DND-41 (cell line): ENCODE measurements around the gene LOC101059915.
A peak's percentile ranks its signal among the peaks of the same experiment; 100 is the strongest.

ENCODE experiments used
- ATAC-seq: fragments of 200-7000 bp; cut with Tn5 transposase; 3 replicates; pipeline ENCODE4 v1.9.1; 2021; ENCODE audit warnings: low read depth; ENCODE audit not compliant: insufficient read depth
- DNase-seq: peaks from one replicate; pipeline ENCODE4 v3.0.0-alpha.2; 2020
- H2AFZ ChIP-seq: 2 replicates; pipeline ENCODE4 v1.6.0; 2012; ENCODE audit warnings: low read depth, low read length
- H3K27ac ChIP-seq: 2 replicates; pipeline ENCODE4 v1.5.1; 2012; ENCODE audit warnings: low read length, inconsistent platforms
- H3K27me3 ChIP-seq: fragments of 200-600 bp; sonication (generic); 2 replicates; pipeline ENCODE4 v1.6.0; 2012; ENCODE audit warnings: low read length, mild to moderate bottlenecking, inconsistent platforms; ENCODE audit not compliant: insufficient read depth, poor library complexity
- H3K36me3 ChIP-seq: 2 replicates; pipeline ENCODE4 v1.5.1; 2012; ENCODE audit warnings: low read length, inconsistent platforms; ENCODE audit not compliant: insufficient read depth
- H3K4me1 ChIP-seq: 2 replicates; pipeline ENCODE4 v1.5.1; 2012; ENCODE audit warnings: mild to moderate bottlenecking, low read length; ENCODE audit not compliant: insufficient read depth
- H3K4me2 ChIP-seq: 2 replicates; pipeline ENCODE4 v1.6.0; 2012; ENCODE audit warnings: mild to moderate bottlenecking, moderate library complexity, low read length, inconsistent platforms; ENCODE audit not compliant: insufficient read depth
- H3K4me3 ChIP-seq, 2 experiments: fragments of 200-600 bp in 1 of 2; shearing (Covaris generic) in 1 of 2; 2 replicates each; pipeline ENCODE4 v1.5.1; 2012 to 2016; ENCODE audit warnings: inconsistent platforms in 2 of 2, low read length in 2 of 2, mild to moderate bottlenecking in 2 of 2, low read depth in 1 of 2, moderate library complexity in 1 of 2
- H3K79me2 ChIP-seq: 2 replicates; pipeline ENCODE4 v1.6.0; 2012; ENCODE audit warnings: low read length, inconsistent platforms; ENCODE audit not compliant: insufficient read depth
- H3K9ac ChIP-seq: 2 replicates; pipeline ENCODE4 v1.6.0; 2012; ENCODE audit warnings: low read depth, mild to moderate bottlenecking, inconsistent platforms, low read length, moderate library complexity
- H3K9me3 ChIP-seq: 2 replicates; pipeline ENCODE4 v1.5.1; 2012; ENCODE audit warnings: low read length, moderate library complexity, mild to moderate bottlenecking, inconsistent platforms; ENCODE audit not compliant: insufficient read depth, severe bottlenecking
- H4K20me1 ChIP-seq: 2 replicates; pipeline ENCODE4 v1.6.0; 2012; ENCODE audit warnings: low read length; ENCODE audit not compliant: insufficient read depth
- CTCF ChIP-seq: IDR thresholded peaks from 2 replicates; pipeline ENCODE4 v1.5.1; 2012; ENCODE audit warnings: borderline replicate concordance, low read length, moderate library complexity, mild to moderate bottlenecking; ENCODE audit not compliant: poor library complexity, severe bottlenecking; ENCODE audit errors: extremely low read depth
- EZH2 ChIP-seq: IDR thresholded peaks from 3 replicates; pipeline ENCODE4 v1.6.1; 2012; ENCODE audit warnings: borderline replicate concordance, low read depth, mild to moderate bottlenecking, moderate library complexity, low read length, inconsistent platforms; ENCODE audit not compliant: severe bottlenecking

LOC101059915 gene

GRCh38 chrX:71650333-71650969 lies 16.9 kb upstream of the LOC101059915 start:
- Histone ChIP-seq H3K79me2 (no peaks in the 10 kb centered on the region), H4K20me1 (no peaks in the 10 kb centered on the region), H3K36me3 (no peaks in the 10 kb centered on the region), H3K4me3 (no peak overlapping the region), H3K4me1 (no peaks in the 10 kb centered on the region), H3K9ac (no peak overlapping the region), H3K9me3 (no peaks in the 10 kb centered on the region), H3K27me3 (no peaks in the 10 kb centered on the region), H3K27ac (no peak overlapping the region), H2AFZ (no peak overlapping the region), H3K4me2 (no peak overlapping the region)
- no peak for TF ChIP-seq EZH2
- TF ChIP-seq CTCF = no peak
- no peak; the same call in 2 of the 3 replicates for ATAC-seq
- no peak for DNase-seq

- Histone ChIP-seq H2AFZ (no peak overlapping the region; the same call in 1 of the 2 replicates), H3K9ac (no peak overlapping the region), H3K9me3 (no peaks in the 10 kb centered on the region), H3K79me2 (no peaks in the 10 kb centered on the region), H3K27me3 (no peaks in the 10 kb centered on the region), H3K4me3 (no peak overlapping the region), H3K4me2 (no peak overlapping the region), H3K27ac (no peak overlapping the region), H4K20me1 (no peaks in the 10 kb centered on the region), H3K4me1 (no peaks in the 10 kb centered on the region), H3K36me3 (no peaks in the 10 kb centered on the region)
- DNase-seq (peak; percentile 64), ATAC-seq (peak; percentile 74; the same call in 2 of the 3 replicates)
- TF ChIP-seq CTCF (peak; percentile 74), EZH2 (no peak)
Measured at GRCh38 chrX:71652405-71652804, 14.9 kb upstream of the LOC101059915 start.

- DNase-seq (no peak), ATAC-seq (no peak)
- Histone ChIP-seq H3K9me3 (no peaks in the 10 kb centered on the region), H3K4me2 (no peak overlapping the region), H3K27ac (no peak overlapping the region), H3K36me3 (no peaks in the 10 kb centered on the region), H4K20me1 (no peaks in the 10 kb centered on the region), H3K79me2 (no peaks in the 10 kb centered on the region), H3K4me3 (no peak overlapping the region), H2AFZ (no peak overlapping the region), H3K9ac (no peak overlapping the region), H3K27me3 (no peaks in the 10 kb centered on the region), H3K4me1 (no peaks in the 10 kb centered on the region)
- TF ChIP-seq EZH2 (no peak), CTCF (no peak)
Measured at GRCh38 chrX:71653344-71653743, 14.0 kb upstream of the LOC101059915 start.
